Brain microvascular endothelial cell (primary cell): Measurements from ENCODE around the gene HSP90B1.
A peak's percentile ranks its signal among the peaks of the same experiment; 100 is the strongest.

ENCODE experiments used
- DNase-seq: peaks from one replicate; pipeline ENCODE4 v3.0.0-alpha.2; 2020
- H3K27ac ChIP-seq: fragments of 250-450 bp; sonication (Bioruptor Pico); 2 replicates; pipeline ENCODE4 v1.5.1; 2020; ENCODE audit warnings: mild to moderate bottlenecking, moderate library complexity
- H3K27me3 ChIP-seq: fragments of 250-450 bp; sonication (Bioruptor Pico); replicated peaks from 2 replicates; pipeline ENCODE4 v1.5.1; 2020; ENCODE audit warnings: mild to moderate bottlenecking
- H3K36me3 ChIP-seq: fragments of 250-450 bp; sonication (Bioruptor Pico); replicated peaks from 2 replicates; pipeline ENCODE4 v1.5.1; 2020; ENCODE audit warnings: mild to moderate bottlenecking
- H3K4me3 ChIP-seq: 2 replicates; pipeline ENCODE4 v1.5.1; 2011; ENCODE audit warnings: low read depth, mild to moderate bottlenecking, control low read depth, low read length, moderate library complexity
- in situ Hi-C: cut with HindIII; loops from 2 replicates; pipeline ENCODE4 v1.10.0; 2017; ENCODE audit warnings: low sequenced_read_pairs, low pct_ligation_motif_present
- TF ChIP-seq, protein P1 (sequence below): IDR thresholded peaks from 2 replicates; pipeline ENCODE4 v1.5.1; 2011; ENCODE audit warnings: low read depth, mild to moderate bottlenecking, moderate library complexity, low read length, control low read depth, inconsistent platforms; ENCODE audit errors: missing control alignments

HSP90B1 gene

DNA sequence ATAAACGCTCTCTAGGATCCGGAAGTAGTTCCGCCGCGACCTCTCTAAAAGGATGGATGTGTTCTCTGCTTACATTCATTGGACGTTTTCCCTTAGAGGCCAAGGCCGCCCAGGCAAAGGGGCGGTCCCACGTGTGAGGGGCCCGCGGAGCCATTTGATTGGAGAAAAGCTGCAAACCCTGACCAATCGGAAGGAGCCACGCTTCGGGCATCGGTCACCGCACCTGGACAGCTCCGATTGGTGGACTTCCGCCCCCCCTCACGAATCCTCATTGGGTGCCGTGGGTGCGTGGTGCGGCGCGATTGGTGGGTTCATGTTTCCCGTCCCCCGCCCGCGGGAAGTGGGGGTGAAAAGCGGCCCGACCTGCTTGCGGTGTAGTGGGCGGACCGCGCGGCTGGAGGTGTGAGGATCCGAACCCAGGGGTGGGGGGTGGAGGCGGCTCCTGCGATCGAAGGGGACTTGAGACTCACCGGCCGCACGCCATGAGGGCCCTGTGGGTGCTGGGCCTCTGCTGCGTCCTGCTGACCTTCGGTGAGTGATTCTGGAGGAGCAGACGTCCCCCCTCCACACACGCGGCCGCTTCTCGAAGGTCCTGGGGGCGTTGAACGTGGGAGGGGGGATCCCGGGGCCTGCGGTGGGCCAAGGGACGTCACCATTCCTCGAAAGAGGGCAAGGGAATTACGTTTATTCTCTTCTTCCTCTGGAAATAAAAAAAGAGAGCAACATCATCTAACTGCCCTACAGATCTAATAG lies at the start of gene HSP90B1:
Gene HSP90B1, plus strand, starts transcription at position 377 of the 753 bp plus-strand sequence. Its CDS starts 106 bp downstream, at position 483.
- in situ Hi-C loops: no loop called here
- Histone ChIP-seq H3K36me3 (peaks cover 23% of the 10 kb centered on the region), H3K27me3 (no peaks in the 10 kb centered on the region), H3K4me3 (peak within 1 kb of the TSS; percentile 84), H3K27ac (peak within 1 kb of the TSS; percentile 95)
- TF ChIP-seq, protein P1, sequence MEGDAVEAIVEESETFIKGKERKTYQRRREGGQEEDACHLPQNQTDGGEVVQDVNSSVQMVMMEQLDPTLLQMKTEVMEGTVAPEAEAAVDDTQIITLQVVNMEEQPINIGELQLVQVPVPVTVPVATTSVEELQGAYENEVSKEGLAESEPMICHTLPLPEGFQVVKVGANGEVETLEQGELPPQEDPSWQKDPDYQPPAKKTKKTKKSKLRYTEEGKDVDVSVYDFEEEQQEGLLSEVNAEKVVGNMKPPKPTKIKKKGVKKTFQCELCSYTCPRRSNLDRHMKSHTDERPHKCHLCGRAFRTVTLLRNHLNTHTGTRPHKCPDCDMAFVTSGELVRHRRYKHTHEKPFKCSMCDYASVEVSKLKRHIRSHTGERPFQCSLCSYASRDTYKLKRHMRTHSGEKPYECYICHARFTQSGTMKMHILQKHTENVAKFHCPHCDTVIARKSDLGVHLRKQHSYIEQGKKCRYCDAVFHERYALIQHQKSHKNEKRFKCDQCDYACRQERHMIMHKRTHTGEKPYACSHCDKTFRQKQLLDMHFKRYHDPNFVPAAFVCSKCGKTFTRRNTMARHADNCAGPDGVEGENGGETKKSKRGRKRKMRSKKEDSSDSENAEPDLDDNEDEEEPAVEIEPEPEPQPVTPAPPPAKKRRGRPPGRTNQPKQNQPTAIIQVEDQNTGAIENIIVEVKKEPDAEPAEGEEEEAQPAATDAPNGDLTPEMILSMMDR: no peak
- peak; percentile 100 for DNase-seq

DNA sequence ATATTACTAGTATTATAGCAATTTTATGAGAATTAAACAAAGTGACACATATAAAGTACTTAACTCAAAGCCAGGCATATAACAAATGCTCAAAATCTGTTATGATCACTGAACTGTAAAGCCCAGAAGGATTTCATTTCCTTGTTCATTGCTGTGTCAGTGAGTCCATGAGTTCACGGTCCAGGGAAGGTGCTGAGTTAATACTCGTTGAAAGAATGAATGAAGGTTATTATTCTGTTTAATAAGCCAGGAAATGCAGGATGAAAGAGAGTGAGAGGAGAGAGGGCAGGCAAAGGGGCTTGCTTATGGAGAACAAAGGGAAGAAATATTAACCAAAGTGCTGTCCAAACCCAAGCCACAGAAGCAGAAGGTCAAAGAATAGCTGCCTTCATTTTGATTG lies 48.9 kb upstream of the HSP90B1 start:
- in situ Hi-C loops: no loop called here
- TF ChIP-seq, protein P1: no peak
- H3K36me3 ChIP-seq: no peaks in the 10 kb centered on the region
- no peaks in the 10 kb centered on the region for H3K27me3 ChIP-seq
- H3K4me3 ChIP-seq: no peak overlapping the region
- no peak overlapping the region for H3K27ac ChIP-seq
- DNase-seq: no peak

GRCh38 chr12:103882861-103883596 lies 47.2 kb upstream of the HSP90B1 start:
- no peak for DNase-seq

GRCh38 chr12:103883908-103884307 lies 46.3 kb upstream of the HSP90B1 start:
- Histone ChIP-seq H3K27ac (no peak overlapping the region), H3K27me3 (no peaks in the 10 kb centered on the region), H3K4me3 (no peak overlapping the region), H3K36me3 (no peaks in the 10 kb centered on the region)
- in situ Hi-C loops: no loop called here
- no peak for DNase-seq
- TF ChIP-seq, protein P1: no peak

More at GRCh38 chr12:103882861-103883596, 47.2 kb upstream of the HSP90B1 start:
- Histone ChIP-seq H3K4me3 (no peak overlapping the region), H3K27me3 (no peaks in the 10 kb centered on the region), H3K27ac (no peak overlapping the region), H3K36me3 (no peaks in the 10 kb centered on the region)
- in situ Hi-C loops: no loop called here
- TF ChIP-seq, protein P1: no peak

DNA sequence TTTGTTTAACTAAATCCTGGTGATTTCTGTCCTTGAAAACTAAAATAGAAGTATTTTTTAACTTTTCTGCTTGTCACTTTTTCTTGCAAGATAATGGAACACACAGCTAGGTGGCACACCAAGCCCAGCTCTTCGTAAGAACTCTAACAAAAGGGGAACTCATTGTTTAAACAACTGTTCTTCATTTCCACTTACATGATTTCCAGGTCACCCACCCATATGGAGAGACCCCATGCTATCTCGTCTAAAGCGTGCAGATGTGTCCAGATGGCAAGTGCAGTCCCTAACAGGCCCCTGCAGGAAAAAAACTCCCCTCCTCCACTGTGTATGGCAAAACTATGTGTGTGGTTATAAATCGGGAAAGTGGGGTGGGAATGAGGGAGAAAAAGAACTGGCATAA lies 45.9 kb upstream of the HSP90B1 start:
- H3K27ac ChIP-seq: no peak overlapping the region
- no peak overlapping the region for H3K4me3 ChIP-seq
- TF ChIP-seq, protein P1: peak; percentile 67
- H3K27me3 ChIP-seq: no peaks in the 10 kb centered on the region
- H3K36me3 ChIP-seq: no peaks in the 10 kb centered on the region
- peak; percentile 33 for DNase-seq
- in situ Hi-C loops: no loop called here
